ENCODE results near the gene TMEM181.
"Not testable (repeated sequence)": the region's sequence is repeated elsewhere in the genome, so short reads cannot be mapped to it uniquely, and the experiment has no call there.

The TMEM181 gene

DNA sequence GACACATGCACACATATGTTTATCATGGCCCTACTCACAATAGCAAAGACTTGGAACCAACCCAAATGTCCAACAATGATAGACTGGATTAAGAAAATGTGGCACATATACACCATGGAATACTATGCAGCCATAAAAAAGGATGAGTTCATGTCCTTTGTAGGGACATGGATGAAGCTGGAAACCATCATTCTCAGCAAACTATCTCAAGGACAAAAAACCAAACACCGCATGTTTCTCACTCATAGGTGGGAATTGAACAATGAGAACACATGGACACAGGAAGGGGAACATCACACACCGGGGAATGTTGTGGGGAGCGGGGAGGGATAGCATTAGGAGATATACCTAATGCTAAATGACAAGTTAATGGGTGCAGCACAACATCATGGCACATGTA, 117.2 kb downstream of the TMEM181 start:
- not testable (repeated sequence) for DNase-seq (ENCODE audit: extremely low read depth in 1 of 2, low read depth in 1 of 2)

DNA sequence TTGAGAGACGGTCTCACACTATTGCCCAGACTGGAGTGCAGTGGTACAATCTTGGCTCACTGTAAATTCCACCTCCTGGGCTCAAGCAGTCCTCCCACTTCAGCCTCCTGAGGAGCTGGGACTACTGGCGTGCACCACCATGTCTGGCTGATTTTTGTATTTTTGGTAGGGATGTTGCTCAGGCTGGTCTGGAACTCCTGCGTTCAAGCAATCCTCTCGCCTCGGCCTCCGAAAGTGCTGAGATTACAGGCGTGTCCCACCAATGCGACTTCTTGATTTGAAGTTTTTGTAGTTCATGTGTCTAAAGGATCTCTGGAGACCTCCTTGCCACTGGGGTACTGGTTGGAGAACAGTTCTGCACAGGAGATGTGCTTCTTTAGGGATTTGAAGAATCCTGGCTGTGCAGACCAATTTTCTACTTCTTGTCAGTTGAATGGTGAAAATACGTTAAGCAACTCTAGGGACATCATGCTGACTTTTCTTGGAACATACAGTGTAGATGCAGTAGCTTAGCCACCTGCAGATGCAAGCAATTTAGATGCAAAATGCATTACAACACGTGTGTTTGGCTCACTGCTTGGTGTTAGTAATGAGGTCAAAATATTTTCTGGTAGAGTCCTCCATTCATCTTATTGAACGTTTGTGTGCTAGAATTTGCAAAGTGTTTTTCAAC, 118.2 kb downstream of the TMEM181 start:
- DNase-seq (ENCODE audit: extremely low read depth in 1 of 2, low read depth in 1 of 2), result no peak

DNA sequence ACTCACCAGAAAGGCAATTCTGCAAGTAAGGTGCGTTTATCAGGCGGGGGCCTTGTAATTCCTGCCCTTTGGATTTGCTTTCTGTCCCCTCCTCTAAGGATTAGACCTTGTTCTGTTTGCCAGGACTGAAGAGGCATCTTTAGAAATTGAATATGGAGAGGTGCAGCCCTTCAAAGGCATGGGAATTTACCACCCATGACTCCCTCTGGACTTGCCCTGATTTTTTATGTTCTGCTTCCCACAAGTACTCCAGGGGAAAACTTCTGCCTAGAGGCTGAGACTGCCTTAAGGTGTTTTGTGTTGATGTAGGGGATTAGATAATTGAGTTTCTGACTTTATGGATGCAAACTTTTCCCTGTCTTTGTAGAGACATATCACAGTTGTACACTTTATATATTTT, 120.1 kb downstream of the TMEM181 start:
- no peak for DNase-seq (ENCODE audit: extremely low read depth in 1 of 2, low read depth in 1 of 2)

DNA sequence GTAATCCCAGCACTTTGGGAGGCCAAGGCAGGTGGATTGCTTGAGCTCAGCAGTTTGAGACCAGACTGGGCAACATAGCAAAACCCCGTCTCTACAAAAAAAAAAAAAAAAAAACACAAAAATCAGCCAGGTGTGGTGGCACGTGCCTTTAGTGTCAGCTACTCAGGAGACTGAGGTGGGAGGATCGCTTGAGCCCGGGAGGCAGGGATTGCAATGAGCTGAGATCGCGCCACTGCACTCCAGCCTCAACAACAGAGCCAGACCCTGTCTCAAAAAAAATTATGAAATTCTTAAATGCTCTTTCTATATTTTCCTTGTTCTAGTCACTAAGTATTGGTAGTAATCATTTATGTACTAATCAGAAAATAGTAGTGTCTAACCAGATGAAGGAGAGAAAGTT, 120.6 kb downstream of the TMEM181 start:
- no peak for DNase-seq (ENCODE audit: extremely low read depth in 1 of 2, low read depth in 1 of 2)

DNA sequence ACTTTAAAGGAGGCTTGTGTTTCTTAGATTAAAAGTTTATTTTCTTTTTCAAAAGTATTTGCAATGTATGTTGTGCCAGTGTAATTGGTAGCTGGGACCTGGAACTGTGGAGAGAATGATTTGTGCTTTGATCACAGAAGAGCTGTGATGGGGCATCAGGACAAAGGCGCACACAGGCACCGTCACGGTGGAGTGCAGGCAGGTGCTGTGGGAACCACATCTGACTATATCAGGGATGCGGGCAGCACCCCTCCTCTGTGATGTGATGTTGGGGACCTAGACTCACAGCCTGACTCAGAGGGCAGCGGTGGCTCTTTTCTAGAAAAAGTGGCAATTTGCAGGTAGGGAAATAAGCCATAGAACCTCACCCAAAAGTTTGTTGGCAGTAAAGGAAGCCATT, 124.4 kb downstream of the TMEM181 start:
- peak in 1 of 2 donors; percentile 31 for DNase-seq (ENCODE audit: extremely low read depth in 1 of 2, low read depth in 1 of 2)

DNA sequence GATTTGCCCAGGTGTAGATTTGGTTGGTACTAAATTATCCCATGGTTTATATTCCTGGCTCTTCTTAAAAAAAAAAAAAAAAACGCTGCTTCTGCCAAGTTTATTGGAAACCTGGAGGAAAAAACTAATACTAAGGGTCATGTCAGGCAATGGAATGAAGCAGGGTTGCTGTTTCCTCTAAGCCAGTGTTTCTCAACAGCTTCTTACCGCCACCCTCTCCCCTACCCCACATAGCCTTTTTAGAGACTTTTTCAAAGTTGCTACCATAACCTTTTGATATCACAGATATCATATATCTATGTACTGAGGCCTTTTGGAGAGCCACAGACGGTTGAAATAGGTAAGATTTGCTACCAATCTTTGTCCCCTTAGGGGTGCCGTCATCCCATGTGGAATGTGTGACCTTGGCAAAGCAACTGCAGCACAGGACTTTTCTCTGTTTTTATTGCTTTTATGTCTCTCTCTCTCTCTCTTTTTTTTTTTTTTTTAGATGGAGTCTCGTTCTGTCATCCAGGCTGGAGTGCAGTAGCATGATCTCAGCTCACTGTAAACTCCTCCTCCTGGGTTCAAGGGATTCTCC, 124.9 kb downstream of the TMEM181 start:
- DNase-seq (ENCODE audit: extremely low read depth in 1 of 2, low read depth in 1 of 2), result no peak

Measured in activated CD8-positive, alpha-beta memory T cell treated with anti-CD3 and anti-CD28 coated beads for 1 hour (primary cell).